GM23248 (cell line): ENCODE measurements around the gene CARMIL1.

Experiments used
- EZH2 ChIP-seq: fragments of 200-600 bp; sonication (generic); IDR thresholded peaks from 2 replicates; pipeline ENCODE4 v1.6.1; 2018; ENCODE audit warnings: antibody characterized with exemption, mild to moderate bottlenecking; ENCODE audit not compliant: insufficient read depth, poor library complexity, severe bottlenecking
- EZH2phosphoT487 ChIP-seq: fragments of 200-600 bp; sonication (generic); IDR thresholded peaks from 2 replicates; pipeline ENCODE4 v1.6.1; 2018; ENCODE audit warnings: antibody characterized with exemption, moderate library complexity, mild to moderate bottlenecking, low read depth; ENCODE audit not compliant: insufficient read depth

- TF ChIP-seq EZH2, result no peak
- TF ChIP-seq EZH2phosphoT487, result no peak
Observed at GRCh38 chr6:25612666-25613065, 333.5 kb downstream of the CARMIL1 start.
